PFSK-1 (cell line): Measurements from ENCODE around the gene ZNF296.

ENCODE experiments used
- FOXP2 ChIP-seq: optimal IDR thresholded peaks from 2 replicates; pipeline ENCODE3; 2011; ENCODE audit warnings: borderline replicate concordance, control low read depth, inconsistent platforms; ENCODE audit not compliant: insufficient read depth; ENCODE audit errors: extremely low read length, extremely low read depth
- POLR2AphosphoS5 ChIP-seq: IDR thresholded peaks from 2 replicates; pipeline ENCODE4 v1.6.1; 2012; ENCODE audit warnings: low read depth, mild to moderate bottlenecking, control low read depth, low read length, moderate library complexity
- REST ChIP-seq, 2 experiments: IDR thresholded peaks; 2 replicates each; pipeline versions ENCODE4 v1.6.1 to v1.8.0; 2011 to 2012; ENCODE audit warnings: low read depth in 2 of 2, low read length in 2 of 2, control low read depth in 1 of 2, inconsistent platforms in 1 of 2, mild to moderate bottlenecking in 1 of 2, moderate library complexity in 1 of 2; ENCODE audit not compliant: insufficient read depth in 1 of 2
- SIN3A ChIP-seq: IDR thresholded peaks from 2 replicates; pipeline ENCODE4 v1.6.1; 2012; ENCODE audit warnings: mild to moderate bottlenecking, low read length, moderate library complexity, borderline replicate concordance; ENCODE audit not compliant: insufficient read depth
- TAF1 ChIP-seq: IDR thresholded peaks from 2 replicates; pipeline ENCODE4 v1.6.1; 2012; ENCODE audit warnings: low read length, control low read depth, borderline replicate concordance; ENCODE audit not compliant: insufficient read depth

The ZNF296 gene

DNA sequence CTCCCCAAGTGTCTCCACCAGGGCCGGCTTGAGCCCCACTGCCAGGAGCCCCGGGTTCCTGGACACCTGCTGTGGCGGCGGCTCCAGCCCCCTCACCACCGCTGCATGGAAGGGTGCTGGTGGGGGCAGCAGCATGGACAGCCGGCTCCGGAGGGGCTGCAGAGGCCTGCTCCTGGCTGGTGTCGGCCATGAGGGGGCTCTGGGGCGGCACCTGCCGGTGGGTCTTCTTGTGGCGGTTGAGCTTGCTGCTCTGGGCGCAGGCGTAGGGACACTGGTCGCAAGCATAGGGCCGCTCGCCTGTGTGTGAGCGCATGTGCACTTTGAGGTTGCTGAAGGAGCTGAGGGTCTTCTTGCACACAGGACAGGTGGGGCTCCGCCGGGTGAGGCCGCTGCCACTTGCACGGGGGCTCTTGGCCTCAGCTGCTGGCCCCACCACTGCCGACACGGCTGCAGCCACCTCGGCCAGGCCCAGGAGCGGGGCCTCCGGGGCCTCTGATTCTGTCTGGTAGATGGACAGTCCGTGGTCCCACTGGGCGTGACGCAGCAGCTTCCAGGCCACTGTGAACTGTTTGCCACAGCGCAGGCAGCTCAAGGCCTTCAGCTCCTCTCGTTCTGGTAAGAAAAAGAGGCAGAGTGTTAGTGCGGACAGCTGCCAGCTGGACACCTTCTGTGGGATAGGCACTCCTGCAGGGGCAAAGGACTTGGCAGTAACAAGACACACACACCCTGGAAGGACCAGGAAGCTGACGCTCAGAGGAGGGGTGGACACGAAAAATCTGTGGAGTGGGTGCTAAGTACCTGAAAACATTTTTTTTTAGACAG is 4.1 kb downstream of the ZNF296 start:
- TF ChIP-seq REST (IDR thresholded peaks at IDR 0.05; ENCODE audit: insufficient read depth in 1 of 2, low read depth in 2 of 2, low read length in 2 of 2) (no peak), POLR2AphosphoS5 (no peak), SIN3A (no peak), FOXP2 (no peak), TAF1 (no peak)

DNA sequence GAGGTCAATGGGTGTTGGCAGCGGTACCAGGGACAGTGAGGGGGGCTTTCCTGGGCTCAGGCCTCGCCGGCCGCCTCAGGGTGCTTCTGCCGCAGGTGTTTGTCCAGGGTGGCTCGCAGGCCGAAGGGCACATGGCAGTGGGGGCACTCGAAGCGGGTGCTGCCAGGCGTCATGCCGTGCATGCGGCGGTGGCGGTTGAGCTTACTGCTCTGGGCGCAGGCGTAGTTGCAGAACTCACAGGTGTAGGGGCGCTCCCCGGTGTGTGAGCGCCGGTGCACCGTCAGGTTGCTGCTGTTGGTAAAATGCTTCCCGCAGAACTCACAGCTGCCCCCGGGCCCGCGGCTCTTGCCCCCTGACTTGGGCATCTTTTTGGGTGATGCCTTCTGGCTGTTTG is 4.7 kb downstream of the ZNF296 start:
- TF ChIP-seq SIN3A (no peak), FOXP2 (no peak), POLR2AphosphoS5 (no peak), TAF1 (no peak), REST (IDR thresholded peaks at IDR 0.05; ENCODE audit: insufficient read depth in 1 of 2, low read depth in 2 of 2, low read length in 2 of 2) (no peak)

DNA sequence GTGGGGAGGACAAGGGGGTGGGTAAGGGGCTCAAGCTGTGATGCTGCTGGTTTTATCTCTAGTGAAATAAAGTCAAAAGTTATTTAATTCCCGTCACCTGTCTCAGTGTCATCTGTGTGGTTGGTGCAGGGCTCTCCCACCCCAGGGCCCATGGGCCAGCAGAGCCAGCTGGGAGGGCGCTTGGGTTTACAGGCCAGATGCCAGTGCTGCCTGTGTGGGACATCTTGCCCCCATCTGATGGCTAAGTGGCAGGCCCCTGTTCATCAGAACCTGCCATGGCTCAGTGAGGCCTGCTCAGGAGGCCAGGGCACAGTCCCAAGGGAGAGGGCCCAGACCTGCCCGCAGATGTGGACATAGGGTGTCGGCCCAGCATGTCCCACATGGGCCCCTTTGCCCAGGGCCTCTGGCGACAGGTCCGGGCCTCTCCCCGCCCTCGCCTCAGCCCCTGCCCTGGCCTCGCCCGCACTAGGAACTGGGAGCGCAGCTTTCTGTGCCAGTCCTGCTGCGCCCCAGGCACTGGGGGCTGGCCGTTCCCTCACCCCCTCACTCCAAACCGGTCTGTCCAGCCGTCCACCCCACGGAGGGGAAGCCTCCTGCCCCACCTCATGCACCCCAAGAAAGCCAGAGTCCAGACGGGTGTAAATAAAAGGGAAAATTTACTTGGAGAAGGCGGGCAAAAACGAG is 5.3 kb downstream of the ZNF296 start:
- TF ChIP-seq POLR2AphosphoS5 (no peak; the same call in 1 of the 2 replicates), SIN3A (no peak), REST (IDR thresholded peaks at IDR 0.05; ENCODE audit: insufficient read depth in 1 of 2, low read depth in 2 of 2, low read length in 2 of 2) (no peak), FOXP2 (no peak), TAF1 (no peak)

GRCh38 chr19:45070214-45070613 is 6.1 kb downstream of the ZNF296 start:
- no peak for TF ChIP-seq POLR2AphosphoS5
- TF ChIP-seq FOXP2 = no peak
- TF ChIP-seq REST (IDR thresholded peaks at IDR 0.05; ENCODE audit: insufficient read depth in 1 of 2, low read depth in 2 of 2, low read length in 2 of 2) = no peak
- TF ChIP-seq SIN3A = no peak
- no peak for TF ChIP-seq TAF1
